Activated T-helper 2 cell treated with anti-CD3 and anti-CD28 coated beads, Interferon-gamma antibody, Interleukin-2, Interleukin-4, amounts not matched to agents 10 μg/mL and 5 μg/mL and 100 μg/mL, durations not matched to agents 14 hours and 24 hours and 36 hours (primary cell): Measurements from ENCODE around the gene ADAMTS12. TPM values are rescaled to one million over a fixed set of nuclear protein-coding genes. Genes with fewer than 3 reads are reported as not detected.

Experiments used
- DNase-seq: peaks from one replicate; pipeline ENCODE4 v3.0.0; 2021; ENCODE audit warnings: low spot score
- H3K27ac Mint-ChIP-seq: one replicate; pipeline ENCODE4 v1.8.0; 2021; ENCODE audit warnings: mixed read lengths
- H3K27me3 Mint-ChIP-seq: one replicate; pipeline ENCODE4 v1.8.0; 2021; ENCODE audit warnings: low read depth, mixed read lengths
- H3K36me3 Mint-ChIP-seq: one replicate; pipeline ENCODE4 v1.8.0; 2021; ENCODE audit warnings: low read depth, mixed read lengths
- H3K4me1 Mint-ChIP-seq: one replicate; pipeline ENCODE4 v1.8.0; 2021; ENCODE audit warnings: low read depth, mixed read lengths
- H3K4me3 Mint-ChIP-seq: one replicate; pipeline ENCODE4 v1.8.0; 2021; ENCODE audit warnings: low read depth, mild to moderate bottlenecking, moderate library complexity, mixed read lengths
- H3K9me3 Mint-ChIP-seq: one replicate; pipeline ENCODE4 v1.8.0; 2021; ENCODE audit warnings: mixed read lengths
- intact Hi-C: fragments of 100-400 bp; cut with micrococcal nuclease; formaldehyde crosslinking; loops from one replicate; pipeline ENCODE4 v1.15.1; 2023
- total RNA-seq: library from RNA; stranded (reverse); gene quantifications from 2 replicates; pipeline ENCODE4 v1.2.3, GENCODE V29; 2022

Gene ADAMTS12
- total RNA-seq, 1 donor from 2014 or later, result not detected

DNA sequence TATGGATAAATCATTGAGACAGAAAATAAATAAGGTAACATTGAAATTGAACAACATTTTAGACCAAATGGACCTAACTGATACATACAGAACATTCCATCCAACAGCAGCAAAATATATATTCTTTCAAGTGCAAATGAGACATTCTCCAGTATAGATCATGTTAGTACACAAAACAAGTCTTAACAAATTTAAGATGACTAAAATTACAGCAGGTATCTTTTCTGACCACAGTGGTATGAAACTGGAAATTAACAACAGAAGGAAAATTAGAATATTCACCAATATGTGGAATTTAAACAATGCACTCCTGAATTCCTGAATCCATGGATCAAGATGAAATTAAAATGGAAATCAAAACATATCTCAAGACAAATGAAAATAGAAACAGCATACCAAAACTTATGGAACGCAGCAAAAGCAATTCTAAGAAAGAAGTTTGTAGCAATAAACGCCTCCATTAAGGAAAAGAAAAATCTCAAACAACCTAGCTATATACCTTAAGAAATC lies 115.6 kb downstream of the ADAMTS12 start:
- H3K9me3 Mint-ChIP-seq, result no peaks in the 10 kb centered on the region
- no peaks in the 10 kb centered on the region for H3K27me3 Mint-ChIP-seq
- DNase-seq, result no peak
- intact Hi-C loops, result no loop called here
- H3K4me1 Mint-ChIP-seq, result no peaks in the 10 kb centered on the region
- H3K27ac Mint-ChIP-seq, result no peak overlapping the region
- H3K36me3 Mint-ChIP-seq, result no peaks in the 10 kb centered on the region
- no peak overlapping the region for H3K4me3 Mint-ChIP-seq

DNA sequence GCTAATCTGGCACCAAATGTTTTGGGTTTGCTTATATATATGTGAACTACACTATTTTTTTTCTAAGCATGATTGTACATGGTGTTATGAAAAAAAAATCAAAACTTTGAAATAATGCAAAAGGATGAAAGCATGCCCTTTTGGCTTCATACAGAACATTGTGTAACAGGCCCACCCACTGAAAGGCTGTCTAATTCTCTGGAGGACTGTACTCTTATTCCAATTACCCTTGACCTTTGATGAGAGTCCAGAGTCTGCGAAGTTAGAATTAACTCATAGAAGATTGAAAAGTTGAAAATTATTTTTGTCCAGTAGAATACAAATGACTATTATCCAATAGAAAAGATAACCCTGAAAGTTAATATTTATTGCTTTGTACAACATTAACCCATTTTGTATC lies 117.4 kb downstream of the ADAMTS12 start:
- intact Hi-C loops, result no loop called here
- DNase-seq, result no peak
- H3K4me3 Mint-ChIP-seq, result no peak overlapping the region
- no peaks in the 10 kb centered on the region for H3K9me3 Mint-ChIP-seq
- no peaks in the 10 kb centered on the region for H3K4me1 Mint-ChIP-seq
- no peaks in the 10 kb centered on the region for H3K27me3 Mint-ChIP-seq
- H3K27ac Mint-ChIP-seq, result no peak overlapping the region
- H3K36me3 Mint-ChIP-seq, result no peaks in the 10 kb centered on the region

DNA sequence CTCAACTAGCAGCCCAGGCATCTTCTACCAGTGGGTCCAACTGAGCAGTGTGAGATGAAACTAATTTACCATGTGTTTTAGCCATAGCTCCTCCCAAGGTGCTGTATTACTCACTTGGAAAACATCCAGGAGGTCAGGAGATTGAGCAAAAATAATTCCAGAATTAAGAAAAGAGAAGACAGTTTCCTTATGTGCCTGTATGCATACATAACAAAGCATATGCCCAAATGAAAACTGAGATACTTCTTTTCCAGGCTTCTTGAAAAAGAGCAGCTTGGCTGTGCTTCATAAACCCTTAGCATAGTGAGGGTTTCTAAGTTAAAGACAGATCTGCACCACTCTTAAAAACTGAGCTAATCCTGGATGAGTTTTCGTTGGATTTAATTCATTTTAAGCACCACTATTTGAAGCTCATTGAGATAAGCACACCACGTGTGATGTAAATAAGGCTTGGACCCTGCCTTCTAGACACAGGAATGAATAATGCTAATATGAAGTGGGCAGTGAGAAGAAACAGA lies 119.4 kb downstream of the ADAMTS12 start:
- DNase-seq, result no peak
- Mint-ChIP-seq H3K27ac (no peak overlapping the region), H3K27me3 (peaks cover 4% of the 10 kb centered on the region), H3K36me3 (no peaks in the 10 kb centered on the region), H3K9me3 (no peaks in the 10 kb centered on the region), H3K4me3 (no peak overlapping the region), H3K4me1 (no peaks in the 10 kb centered on the region)
- intact Hi-C loops, result no loop called here

DNA sequence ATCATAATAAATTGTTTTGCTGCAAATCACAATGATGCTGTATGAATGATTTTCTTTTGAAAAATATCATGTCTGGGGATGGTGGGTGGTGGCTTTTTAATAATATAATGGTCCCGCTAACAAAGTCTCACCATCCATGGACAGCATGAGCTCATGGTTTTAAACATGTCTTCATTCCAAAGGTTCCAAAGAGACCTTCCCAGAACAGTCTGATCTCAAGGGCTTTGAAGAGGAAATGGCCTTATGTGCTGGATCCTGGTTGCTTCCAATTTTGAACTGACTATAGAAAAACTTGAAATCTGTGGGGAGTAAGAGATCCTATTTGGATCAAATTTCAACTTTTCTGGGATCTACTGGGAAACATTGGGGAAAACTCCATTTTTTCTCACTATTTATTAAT lies 121.8 kb downstream of the ADAMTS12 start:
- H3K4me3 Mint-ChIP-seq, result no peak overlapping the region
- no peaks in the 10 kb centered on the region for H3K9me3 Mint-ChIP-seq
- no peaks in the 10 kb centered on the region for H3K4me1 Mint-ChIP-seq
- intact Hi-C loops, result no loop called here
- no peaks in the 10 kb centered on the region for H3K36me3 Mint-ChIP-seq
- no peak for DNase-seq
- H3K27ac Mint-ChIP-seq, result no peak overlapping the region
- H3K27me3 Mint-ChIP-seq, result peaks cover 8% of the 10 kb centered on the region

DNA sequence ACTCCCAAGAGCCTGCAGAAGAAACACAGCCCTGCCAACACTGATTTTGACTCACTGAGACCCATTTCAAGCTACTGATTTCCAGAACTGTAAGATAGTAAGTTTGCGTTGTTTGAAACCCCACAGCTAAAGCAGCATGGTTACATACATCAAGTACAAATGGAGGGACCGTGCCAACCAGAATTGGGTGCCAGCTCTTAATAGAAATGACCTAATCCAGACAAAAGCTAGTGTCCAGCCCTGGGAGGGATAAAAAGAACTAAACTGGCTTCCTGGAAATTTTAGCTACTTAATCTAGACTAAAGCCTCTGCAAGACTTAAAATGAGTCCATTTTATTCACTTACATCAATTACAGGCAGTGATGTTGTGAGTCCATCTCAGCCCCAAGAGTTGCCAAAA lies 122.6 kb downstream of the ADAMTS12 start:
- no peak overlapping the region for H3K4me3 Mint-ChIP-seq
- no peaks in the 10 kb centered on the region for H3K4me1 Mint-ChIP-seq
- H3K27me3 Mint-ChIP-seq, result peaks cover 8% of the 10 kb centered on the region
- no peak overlapping the region for H3K27ac Mint-ChIP-seq
- intact Hi-C loops, result no loop called here
- H3K9me3 Mint-ChIP-seq, result no peaks in the 10 kb centered on the region
- no peaks in the 10 kb centered on the region for H3K36me3 Mint-ChIP-seq
- DNase-seq, result no peak

DNA sequence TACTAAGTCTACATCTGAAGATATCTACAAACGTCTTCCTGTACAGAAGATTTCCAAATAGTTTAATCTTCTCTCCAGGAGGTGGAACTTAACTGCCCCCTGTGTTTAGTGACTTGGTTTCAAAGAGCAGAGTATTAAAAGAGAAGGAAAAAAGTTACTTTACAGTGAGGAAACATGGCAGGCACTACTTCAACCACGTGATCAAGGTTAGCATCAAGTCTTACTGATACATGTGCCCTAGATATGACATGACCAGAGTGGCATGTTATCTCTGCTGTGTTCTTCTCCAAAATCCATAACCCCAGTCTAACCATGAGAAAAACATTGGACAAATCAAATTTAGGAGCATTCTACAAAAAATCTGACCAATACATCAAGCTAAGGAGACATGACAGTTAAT lies 125.8 kb downstream of the ADAMTS12 start:
- H3K9me3 Mint-ChIP-seq, result no peaks in the 10 kb centered on the region
- no peaks in the 10 kb centered on the region for H3K36me3 Mint-ChIP-seq
- no peaks in the 10 kb centered on the region for H3K4me1 Mint-ChIP-seq
- H3K27ac Mint-ChIP-seq, result no peak overlapping the region
- no peak overlapping the region for H3K4me3 Mint-ChIP-seq
- intact Hi-C loops, result no loop called here
- H3K27me3 Mint-ChIP-seq, result peaks cover 8% of the 10 kb centered on the region
- no peak for DNase-seq

DNA sequence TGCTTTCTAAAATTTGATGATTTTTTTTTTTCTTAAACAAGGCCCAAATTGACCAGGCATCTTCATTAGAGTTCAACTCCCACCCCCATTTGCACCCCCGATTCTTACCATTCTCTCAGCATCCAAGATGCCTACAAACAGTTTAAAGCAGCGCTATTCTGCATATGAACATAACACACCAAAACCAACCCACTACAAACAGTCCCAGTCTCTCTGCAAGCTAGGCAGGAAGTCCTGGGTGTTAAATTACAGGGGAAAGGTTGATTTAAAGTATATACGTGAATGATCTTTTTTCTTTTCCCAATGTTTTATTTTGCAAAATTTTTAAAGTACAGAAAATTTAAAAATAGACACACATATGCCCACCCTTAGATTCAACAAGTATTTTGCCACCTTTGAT lies 127.0 kb downstream of the ADAMTS12 start:
- Mint-ChIP-seq H3K4me3 (no peak overlapping the region), H3K9me3 (no peaks in the 10 kb centered on the region), H3K4me1 (no peaks in the 10 kb centered on the region), H3K36me3 (no peaks in the 10 kb centered on the region), H3K27ac (no peak overlapping the region), H3K27me3 (peaks cover 8% of the 10 kb centered on the region)
- DNase-seq, result no peak
- intact Hi-C loops, result no loop called here

DNA sequence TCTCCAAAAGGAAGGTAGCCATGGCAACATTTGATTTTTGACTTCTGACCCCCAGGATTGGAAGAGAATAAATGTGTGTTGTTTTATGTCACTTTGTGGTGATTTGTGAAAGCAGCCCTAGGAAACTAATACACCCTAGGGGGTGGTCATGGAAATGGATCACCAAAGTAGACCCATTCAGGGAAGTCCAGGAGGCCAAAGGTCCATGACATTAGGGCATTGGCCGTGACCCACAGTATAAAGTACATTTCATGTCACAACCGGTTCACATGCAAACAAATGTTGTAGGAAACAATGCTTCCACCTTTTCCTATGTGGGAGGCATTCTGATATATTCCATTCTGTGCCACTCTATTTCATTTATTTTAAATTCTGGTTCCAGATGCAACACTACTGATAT lies 128.4 kb downstream of the ADAMTS12 start:
- H3K27ac Mint-ChIP-seq, result no peak overlapping the region
- no peak for DNase-seq
- H3K9me3 Mint-ChIP-seq, result no peaks in the 10 kb centered on the region
- no peaks in the 10 kb centered on the region for H3K4me1 Mint-ChIP-seq
- no peak overlapping the region for H3K4me3 Mint-ChIP-seq
- no peaks in the 10 kb centered on the region for H3K36me3 Mint-ChIP-seq
- peaks cover 8% of the 10 kb centered on the region for H3K27me3 Mint-ChIP-seq
- intact Hi-C loops, result no loop called here

DNA sequence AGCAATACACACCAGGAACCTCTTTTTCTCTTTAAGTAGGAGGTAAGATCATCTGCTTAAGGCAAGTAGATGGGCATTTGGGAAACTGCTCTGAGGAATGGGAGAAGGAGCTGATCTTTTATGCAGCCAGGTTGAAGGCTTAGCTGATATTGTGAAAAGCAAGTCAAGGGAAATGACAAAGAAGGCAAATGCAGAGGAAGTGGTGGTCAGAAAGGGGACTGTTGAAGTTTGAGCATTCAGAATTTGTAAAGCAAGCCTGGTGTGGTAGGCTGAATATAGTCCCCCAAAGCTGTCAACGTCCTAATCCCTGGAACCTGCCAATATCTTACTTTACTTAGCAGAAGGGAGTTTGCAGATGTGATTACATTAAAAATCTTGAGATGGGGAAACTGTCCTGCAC lies 128.9 kb downstream of the ADAMTS12 start:
- intact Hi-C loops, result no loop called here
- H3K27ac Mint-ChIP-seq, result no peak overlapping the region
- no peak overlapping the region for H3K4me3 Mint-ChIP-seq
- no peak for DNase-seq
- no peaks in the 10 kb centered on the region for H3K4me1 Mint-ChIP-seq
- no peaks in the 10 kb centered on the region for H3K36me3 Mint-ChIP-seq
- peaks cover 7% of the 10 kb centered on the region for H3K27me3 Mint-ChIP-seq
- H3K9me3 Mint-ChIP-seq, result no peaks in the 10 kb centered on the region

DNA sequence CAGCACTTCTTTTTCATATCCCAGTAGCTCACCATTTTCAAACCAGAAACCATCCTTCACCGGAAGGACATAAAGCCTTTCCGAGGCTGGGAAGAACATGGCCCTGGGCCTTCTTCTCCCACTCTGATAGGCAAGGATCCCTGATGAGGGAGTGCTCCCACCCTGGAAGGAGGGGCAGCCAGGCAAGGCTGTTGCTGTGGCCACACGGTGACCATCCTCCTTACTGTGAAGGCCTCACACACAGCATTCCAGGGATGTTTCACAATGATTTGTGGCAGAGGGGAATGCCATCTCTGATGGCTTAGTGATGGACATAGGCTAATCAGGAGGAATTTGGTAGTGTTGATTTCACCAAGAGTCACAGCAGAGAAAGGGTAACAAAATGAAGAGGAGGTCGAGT lies 130.7 kb downstream of the ADAMTS12 start:
- DNase-seq, result no peak
- Mint-ChIP-seq H3K4me1 (no peaks in the 10 kb centered on the region), H3K27ac (no peak overlapping the region), H3K36me3 (no peaks in the 10 kb centered on the region), H3K9me3 (no peaks in the 10 kb centered on the region), H3K4me3 (no peak overlapping the region), H3K27me3 (peaks cover 3% of the 10 kb centered on the region)
- intact Hi-C loops, result no loop called here

DNA sequence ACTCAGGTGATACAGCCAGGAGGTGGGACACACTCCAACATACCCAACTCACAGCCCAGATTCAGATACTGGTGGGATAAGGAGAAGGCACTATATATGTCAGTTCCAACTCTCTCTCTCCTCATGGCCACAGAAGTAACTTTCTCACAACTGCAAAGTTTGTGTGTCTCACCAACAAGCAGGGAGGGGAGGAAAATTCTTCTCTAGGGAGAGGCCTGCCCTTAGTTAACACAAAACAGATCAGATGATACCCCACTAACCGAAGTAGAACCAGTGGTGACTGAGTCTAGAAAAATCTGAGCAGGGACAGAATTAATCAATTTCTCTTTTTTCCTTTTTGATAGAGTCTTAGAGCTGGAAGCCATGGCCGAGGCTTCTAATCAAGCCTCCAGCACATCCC lies 133.1 kb downstream of the ADAMTS12 start:
- H3K36me3 Mint-ChIP-seq, result no peaks in the 10 kb centered on the region
- H3K9me3 Mint-ChIP-seq, result no peaks in the 10 kb centered on the region
- no peaks in the 10 kb centered on the region for H3K4me1 Mint-ChIP-seq
- H3K27ac Mint-ChIP-seq, result no peak overlapping the region
- no peak for DNase-seq
- H3K27me3 Mint-ChIP-seq, result no peaks in the 10 kb centered on the region
- intact Hi-C loops, result no loop called here
- no peak overlapping the region for H3K4me3 Mint-ChIP-seq

DNA sequence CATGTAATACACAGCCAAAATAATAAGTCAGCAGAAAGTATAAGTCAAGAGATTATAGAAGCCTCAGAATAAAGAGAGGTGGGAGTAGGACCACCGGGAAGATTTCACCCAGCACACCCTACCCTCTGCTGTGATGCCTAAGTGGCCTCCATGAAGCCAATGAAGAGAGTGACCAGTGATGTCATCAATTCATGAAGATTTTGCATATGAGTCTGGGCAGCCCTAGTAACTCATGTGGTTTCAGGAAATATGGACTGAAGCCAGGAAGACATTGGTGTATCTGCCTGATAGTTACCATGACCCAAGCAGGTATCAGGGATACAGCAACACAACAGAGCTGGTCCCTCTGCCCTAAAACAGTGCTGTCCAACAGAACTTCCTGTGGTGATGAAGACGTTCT lies 135.3 kb downstream of the ADAMTS12 start:
- intact Hi-C loops, result no loop called here
- no peaks in the 10 kb centered on the region for H3K9me3 Mint-ChIP-seq
- no peak overlapping the region for H3K4me3 Mint-ChIP-seq
- no peaks in the 10 kb centered on the region for H3K27me3 Mint-ChIP-seq
- H3K4me1 Mint-ChIP-seq, result no peaks in the 10 kb centered on the region
- DNase-seq, result no peak
- H3K36me3 Mint-ChIP-seq, result no peaks in the 10 kb centered on the region
- H3K27ac Mint-ChIP-seq, result no peak overlapping the region

DNA sequence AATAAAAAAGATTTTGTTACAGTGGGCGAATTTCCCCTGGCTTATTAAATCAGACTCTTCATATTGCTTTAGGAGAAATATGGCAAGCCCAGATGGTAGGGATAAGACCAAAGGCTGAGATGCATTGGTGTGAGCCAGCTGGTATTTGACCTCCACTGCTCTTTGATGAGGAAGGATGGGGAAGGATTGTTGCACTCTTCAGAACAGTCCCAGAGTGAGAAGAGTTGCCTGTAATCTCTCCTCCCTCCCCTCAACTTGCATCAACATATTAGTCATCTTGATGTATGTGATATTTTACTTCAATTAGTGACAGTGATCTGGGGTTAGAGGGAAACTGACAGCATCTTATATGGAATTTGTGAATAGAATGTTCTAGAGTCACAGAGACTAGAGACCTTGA lies 136.6 kb downstream of the ADAMTS12 start:
- intact Hi-C loops, result no loop called here
- Mint-ChIP-seq H3K9me3 (no peaks in the 10 kb centered on the region), H3K36me3 (no peaks in the 10 kb centered on the region), H3K4me3 (no peak overlapping the region), H3K27ac (no peak overlapping the region), H3K27me3 (no peaks in the 10 kb centered on the region), H3K4me1 (no peaks in the 10 kb centered on the region)
- no peak for DNase-seq

DNA sequence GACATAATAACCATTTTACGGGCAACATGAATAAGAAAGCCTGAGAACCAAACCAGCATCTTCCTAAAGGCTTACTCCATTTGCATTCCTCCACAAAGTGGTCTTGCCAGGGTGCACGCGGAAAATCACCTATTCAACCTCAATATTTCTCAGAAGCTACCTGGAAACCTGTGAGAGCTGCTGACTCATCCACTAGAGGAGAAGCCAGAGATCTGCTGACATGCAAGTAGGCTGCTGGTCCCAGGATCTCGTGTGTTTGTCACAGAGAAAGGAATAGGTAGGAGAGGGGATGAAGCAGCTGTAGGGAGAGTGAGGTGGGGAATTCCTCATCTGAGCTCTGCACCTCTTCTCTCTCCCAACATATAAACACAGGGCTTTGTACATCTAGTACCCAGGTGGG lies 138.1 kb downstream of the ADAMTS12 start:
- DNase-seq, result no peak
- no peaks in the 10 kb centered on the region for H3K36me3 Mint-ChIP-seq
- no peak overlapping the region for H3K4me3 Mint-ChIP-seq
- H3K27ac Mint-ChIP-seq, result no peak overlapping the region
- intact Hi-C loops, result no loop called here
- no peaks in the 10 kb centered on the region for H3K9me3 Mint-ChIP-seq
- H3K4me1 Mint-ChIP-seq, result no peaks in the 10 kb centered on the region
- H3K27me3 Mint-ChIP-seq, result no peaks in the 10 kb centered on the region
